GM03348 (cell line): Measurements from ENCODE around the gene RPH3AL.
"Not testable (repeated sequence)": the region's sequence is repeated elsewhere in the genome, so short reads cannot be mapped to it uniquely, and the experiment has no call there.

Experiments used
- DNase-seq: peaks from one replicate; pipeline ENCODE4 v3.0.0; 2012; ENCODE audit warnings: low spot score

RPH3AL gene

GRCh38 chr17:260944-261343 lies 91.7 kb downstream of the RPH3AL start:
- DNase-seq: no peak

GRCh38 chr17:260031-260791 lies 92.4 kb downstream of the RPH3AL start:
- DNase-seq: no peak

GRCh38 chr17:259341-259976 lies 93.1 kb downstream of the RPH3AL start:
- no peak for DNase-seq

- DNase-seq: no peak
Measured at GRCh38 chr17:258906-259305, 93.7 kb downstream of the RPH3AL start.

GRCh38 chr17:258045-258734 lies 94.4 kb downstream of the RPH3AL start:
- no peak for DNase-seq

GRCh38 chr17:253091-253846 lies 99.3 kb downstream of the RPH3AL start:
- no peak for DNase-seq

GRCh38 chr17:252456-252855 lies 100.2 kb downstream of the RPH3AL start:
- no peak for DNase-seq

- DNase-seq: no peak
Measured at GRCh38 chr17:251531-251930, 101.1 kb downstream of the RPH3AL start.

- no peak for DNase-seq
Measured at GRCh38 chr17:250487-251300, 101.9 kb downstream of the RPH3AL start.

- no peak for DNase-seq
Measured at GRCh38 chr17:249236-249993, 103.2 kb downstream of the RPH3AL start.

- DNase-seq: no peak
Measured at GRCh38 chr17:248337-249235, 104.0 kb downstream of the RPH3AL start.

- no peak for DNase-seq
Measured at GRCh38 chr17:247767-248166, 104.8 kb downstream of the RPH3AL start.

- DNase-seq: no peak
Measured at GRCh38 chr17:246851-247421, 105.7 kb downstream of the RPH3AL start.

GRCh38 chr17:246226-246625 lies 106.4 kb downstream of the RPH3AL start:
- no peak for DNase-seq

GRCh38 chr17:245611-246010 lies 107.0 kb downstream of the RPH3AL start:
- DNase-seq: no peak

- no peak for DNase-seq
Measured at GRCh38 chr17:245020-245419, 107.6 kb downstream of the RPH3AL start.

GRCh38 chr17:243924-244323 lies 108.7 kb downstream of the RPH3AL start:
- DNase-seq: not testable (repeated sequence)

GRCh38 chr17:238964-239259 lies 113.7 kb downstream of the RPH3AL start:
- DNase-seq: no peak
